NB4 (cell line): Measurements from ENCODE around the gene ZNF638.
A peak's percentile ranks its signal among the peaks of the same experiment; 100 is the strongest.

Source experiments
- DNase-seq: peaks from one replicate; pipeline ENCODE4 v3.0.0; 2010; ENCODE audit warnings: low read depth
- H3K4me3 ChIP-seq: one replicate; pipeline ENCODE4 v1.5.1; 2011; ENCODE audit warnings: mild to moderate bottlenecking, low read depth, low read length, moderate library complexity
- MYC ChIP-seq: IDR thresholded peaks from 2 replicates; pipeline ENCODE4 v1.6.1; 2011; ENCODE audit warnings: low read depth, low read length
- POLR2A ChIP-seq: IDR thresholded peaks from 2 replicates; pipeline ENCODE4 v1.6.1; 2011; ENCODE audit warnings: mild to moderate bottlenecking; ENCODE audit not compliant: insufficient read length; ENCODE audit errors: extremely low read depth
- TF ChIP-seq, protein P1 (sequence below): IDR thresholded peaks from 2 replicates; pipeline ENCODE4 v1.6.1; 2011; ENCODE audit warnings: low read depth, low read length
- TF ChIP-seq, protein P2 (sequence below): IDR thresholded peaks from one replicate; pipeline ENCODE4 v1.5.1; 2012; ENCODE audit warnings: low read depth, low read length

The ZNF638 gene

DNA sequence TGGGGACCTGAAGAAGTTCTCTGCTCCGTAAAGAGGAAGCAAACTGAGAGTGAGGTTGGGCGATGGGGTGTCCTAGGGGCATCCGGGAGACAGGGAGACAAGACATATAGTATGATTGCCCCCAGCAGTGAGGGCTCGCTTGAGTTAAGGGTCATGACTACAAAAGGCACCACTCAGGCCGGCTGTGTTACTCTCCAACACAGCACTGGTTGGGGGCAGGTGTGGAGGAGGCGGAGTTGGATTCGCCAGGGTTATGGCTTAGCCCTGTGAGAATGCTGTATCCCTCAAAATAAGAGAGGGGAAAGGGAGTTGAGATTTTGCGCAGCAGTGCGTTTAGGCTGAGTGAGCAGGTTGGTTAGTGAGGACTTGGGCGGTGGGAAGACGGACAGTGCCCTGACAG lies 133.8 kb downstream of the ZNF638 start:
- TF ChIP-seq POLR2A = no peak
- TF ChIP-seq MYC = no peak
- TF ChIP-seq, protein P1, sequence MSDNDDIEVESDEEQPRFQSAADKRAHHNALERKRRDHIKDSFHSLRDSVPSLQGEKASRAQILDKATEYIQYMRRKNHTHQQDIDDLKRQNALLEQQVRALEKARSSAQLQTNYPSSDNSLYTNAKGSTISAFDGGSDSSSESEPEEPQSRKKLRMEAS = no peak
- TF ChIP-seq, protein P2, sequence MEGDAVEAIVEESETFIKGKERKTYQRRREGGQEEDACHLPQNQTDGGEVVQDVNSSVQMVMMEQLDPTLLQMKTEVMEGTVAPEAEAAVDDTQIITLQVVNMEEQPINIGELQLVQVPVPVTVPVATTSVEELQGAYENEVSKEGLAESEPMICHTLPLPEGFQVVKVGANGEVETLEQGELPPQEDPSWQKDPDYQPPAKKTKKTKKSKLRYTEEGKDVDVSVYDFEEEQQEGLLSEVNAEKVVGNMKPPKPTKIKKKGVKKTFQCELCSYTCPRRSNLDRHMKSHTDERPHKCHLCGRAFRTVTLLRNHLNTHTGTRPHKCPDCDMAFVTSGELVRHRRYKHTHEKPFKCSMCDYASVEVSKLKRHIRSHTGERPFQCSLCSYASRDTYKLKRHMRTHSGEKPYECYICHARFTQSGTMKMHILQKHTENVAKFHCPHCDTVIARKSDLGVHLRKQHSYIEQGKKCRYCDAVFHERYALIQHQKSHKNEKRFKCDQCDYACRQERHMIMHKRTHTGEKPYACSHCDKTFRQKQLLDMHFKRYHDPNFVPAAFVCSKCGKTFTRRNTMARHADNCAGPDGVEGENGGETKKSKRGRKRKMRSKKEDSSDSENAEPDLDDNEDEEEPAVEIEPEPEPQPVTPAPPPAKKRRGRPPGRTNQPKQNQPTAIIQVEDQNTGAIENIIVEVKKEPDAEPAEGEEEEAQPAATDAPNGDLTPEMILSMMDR = no peak
- DNase-seq = peak; percentile 48
- no peak overlapping the region for H3K4me3 ChIP-seq

DNA sequence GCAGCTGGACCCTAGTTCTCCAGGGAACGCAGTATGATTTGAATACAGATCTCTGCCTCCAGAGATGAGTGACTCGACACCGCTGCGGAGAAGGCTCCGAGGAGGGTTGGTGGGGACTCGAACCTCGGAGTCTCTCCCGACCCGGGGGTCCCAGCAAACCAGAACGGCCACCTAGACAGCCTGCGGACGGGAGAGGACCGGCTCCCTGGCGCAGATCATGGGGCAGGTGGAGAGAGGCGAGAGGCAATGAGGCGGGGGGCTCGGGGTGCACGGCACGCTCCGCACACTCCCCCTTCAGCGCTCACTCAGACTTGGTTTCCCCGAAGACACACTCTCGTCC lies 134.3 kb downstream of the ZNF638 start:
- no peak for DNase-seq
- H3K4me3 ChIP-seq = no peak overlapping the region
- TF ChIP-seq, protein P2 = no peak
- TF ChIP-seq, protein P1 = no peak
- TF ChIP-seq POLR2A = no peak
- no peak for TF ChIP-seq MYC

DNA sequence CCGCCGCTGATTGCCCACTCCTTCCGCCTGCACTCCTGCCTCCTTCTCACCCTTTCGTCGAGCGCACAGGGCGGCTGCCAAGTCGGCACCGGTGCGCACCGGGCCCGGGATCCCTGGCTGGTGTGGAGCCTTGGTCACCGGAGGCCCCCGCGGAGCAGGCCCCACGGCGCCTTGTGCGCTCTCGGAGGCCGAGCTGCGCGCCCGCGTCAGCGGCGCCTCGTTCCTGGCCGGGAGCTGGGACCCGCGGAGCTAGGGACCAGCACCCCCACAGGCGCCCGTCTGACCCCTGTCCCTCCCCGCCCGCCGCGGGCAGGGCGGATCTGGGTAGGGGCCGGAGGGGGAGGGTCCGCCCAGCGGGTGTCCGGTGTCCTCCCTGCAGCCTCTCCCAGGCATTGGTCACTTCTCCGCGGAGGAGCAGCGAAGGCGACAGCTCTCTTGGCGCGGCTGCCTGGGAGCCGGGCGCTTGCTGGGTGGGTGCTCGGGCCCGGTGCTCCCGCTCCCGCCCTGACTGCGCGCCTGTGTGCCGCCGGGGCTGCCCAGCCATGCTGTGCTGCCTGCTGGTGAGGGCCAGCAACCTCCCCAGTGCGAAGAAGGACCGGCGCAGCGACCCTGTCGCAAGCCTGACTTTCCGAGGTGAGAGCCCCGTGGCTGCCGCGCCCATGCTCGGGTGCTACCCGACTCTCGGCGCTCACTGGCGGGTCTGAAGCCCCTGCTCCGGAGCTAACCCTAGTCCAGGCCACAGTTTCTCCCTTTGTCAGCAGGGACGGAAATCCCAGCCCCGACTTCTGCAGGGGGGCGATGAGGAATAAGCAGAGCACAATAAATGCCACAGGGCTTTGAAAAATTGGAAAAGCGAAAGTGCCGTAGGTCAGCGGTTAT lies 135.0 kb downstream of the ZNF638 start:
- TF ChIP-seq MYC = no peak
- TF ChIP-seq, protein P1 = no peak
- TF ChIP-seq POLR2A = no peak
- TF ChIP-seq, protein P2 = no peak
- DNase-seq = peak; percentile 47
- H3K4me3 ChIP-seq = peak overlapping the region; percentile 40

DNA sequence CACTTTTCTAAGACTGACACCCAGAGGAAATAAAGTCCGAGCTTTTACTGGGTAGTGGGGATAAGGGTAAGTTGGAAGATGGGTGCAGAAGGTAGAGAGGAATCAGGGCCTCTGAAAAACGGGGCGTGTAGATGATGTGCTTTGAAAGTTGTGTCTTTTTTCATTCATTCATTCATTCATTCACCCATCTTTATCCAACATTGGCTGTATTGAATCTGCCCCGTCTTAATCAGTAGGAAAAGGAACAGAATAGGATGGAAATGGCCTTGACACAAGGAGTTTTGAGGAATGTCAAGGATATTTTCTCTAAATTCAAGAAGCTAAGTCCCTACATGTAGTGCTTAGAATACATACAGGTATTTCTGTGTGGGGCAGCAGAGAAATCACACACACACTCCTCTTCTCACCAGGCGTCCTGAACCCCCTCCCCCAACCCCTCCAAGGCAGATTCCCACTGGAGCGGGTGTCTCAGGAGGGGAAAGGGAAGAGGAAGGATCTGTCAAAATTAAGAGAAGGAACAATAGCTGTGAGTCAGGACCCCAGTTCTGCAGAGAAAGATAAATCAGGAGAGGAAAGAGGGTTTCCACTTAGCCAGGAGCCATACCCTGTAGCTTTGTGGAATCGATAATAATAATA lies 135.7 kb downstream of the ZNF638 start:
- peak overlapping the region; percentile 40 for H3K4me3 ChIP-seq
- TF ChIP-seq POLR2A (no peak), MYC (no peak)
- TF ChIP-seq, protein P2 = no peak
- TF ChIP-seq, protein P1 = no peak
- no peak for DNase-seq

DNA sequence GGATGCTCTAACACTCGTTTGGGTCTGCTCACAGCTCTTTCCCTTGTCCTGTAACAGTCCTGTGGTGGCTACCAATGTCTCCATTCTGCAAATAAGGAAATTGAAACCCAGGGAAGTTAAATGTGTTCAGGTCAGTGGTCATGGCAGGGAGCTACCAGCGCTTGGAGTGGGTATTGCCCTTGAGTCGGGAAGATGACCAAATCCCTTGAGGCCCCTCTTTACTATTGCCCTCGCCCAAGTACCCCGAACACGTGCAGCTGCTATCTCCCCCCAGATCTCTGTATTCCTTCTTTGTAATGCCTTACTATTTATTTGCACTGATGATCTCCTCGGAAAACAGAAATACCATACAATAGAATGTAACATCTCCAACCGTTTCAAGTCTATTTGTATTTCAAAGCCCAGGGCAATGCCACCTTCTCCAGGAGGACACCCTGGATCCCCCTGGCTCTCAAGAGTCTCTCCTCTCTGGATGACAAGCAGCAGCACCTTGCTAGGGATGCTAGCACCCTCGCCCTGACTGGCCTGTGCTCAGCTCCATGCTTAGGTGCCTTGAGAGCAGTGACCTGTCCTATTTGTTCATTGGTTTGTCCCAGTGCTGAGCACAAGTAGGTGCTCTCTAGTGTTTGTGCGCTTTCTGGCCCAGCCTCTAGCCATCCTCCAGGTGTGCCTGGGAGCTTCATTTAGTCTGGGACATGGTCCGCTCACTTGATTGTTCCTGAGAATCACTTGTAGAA lies 136.9 kb downstream of the ZNF638 start:
- no peak for DNase-seq
- no peak overlapping the region for H3K4me3 ChIP-seq
- TF ChIP-seq, protein P1 = no peak
- TF ChIP-seq MYC = no peak
- TF ChIP-seq, protein P2 = no peak
- TF ChIP-seq POLR2A = no peak
